Measurements from ENCODE around the gene MBD3L3.
"Not testable (repeated sequence)": the region's sequence is repeated elsewhere in the genome, so short reads cannot be mapped to it uniquely, and the experiment has no call there.

Gene MBD3L3

DNA sequence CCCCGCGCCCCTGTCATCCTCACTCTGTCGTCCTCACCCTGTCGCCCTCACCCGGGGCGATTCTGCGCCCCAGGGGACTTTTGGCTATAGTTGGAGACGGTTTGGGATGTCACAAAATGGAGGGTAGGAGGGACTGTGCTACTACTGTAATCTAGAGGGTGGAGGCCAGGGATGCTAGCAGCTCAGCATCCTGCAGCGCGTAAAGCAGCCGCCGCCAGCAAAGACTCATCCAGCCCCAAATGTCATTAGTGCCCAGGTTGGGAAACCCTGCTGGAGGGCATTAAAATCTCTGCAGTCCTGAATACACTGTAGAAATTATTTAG lies 11.4 kb upstream of the MBD3L3 start:
- Mint-ChIP-seq H3K36me3 (peaks cover 4% of the 10 kb centered on the region), H3K4me1 (ENCODE audit: low read depth) (peaks cover 25% of the 10 kb centered on the region), H3K4me3 (peak overlapping the region; percentile 95), H3K27ac (peak overlapping the region; percentile 80), H3K27me3 (no peaks in the 10 kb centered on the region), H3K9me3 (ENCODE audit: low read depth) (no peaks in the 10 kb centered on the region)

DNA sequence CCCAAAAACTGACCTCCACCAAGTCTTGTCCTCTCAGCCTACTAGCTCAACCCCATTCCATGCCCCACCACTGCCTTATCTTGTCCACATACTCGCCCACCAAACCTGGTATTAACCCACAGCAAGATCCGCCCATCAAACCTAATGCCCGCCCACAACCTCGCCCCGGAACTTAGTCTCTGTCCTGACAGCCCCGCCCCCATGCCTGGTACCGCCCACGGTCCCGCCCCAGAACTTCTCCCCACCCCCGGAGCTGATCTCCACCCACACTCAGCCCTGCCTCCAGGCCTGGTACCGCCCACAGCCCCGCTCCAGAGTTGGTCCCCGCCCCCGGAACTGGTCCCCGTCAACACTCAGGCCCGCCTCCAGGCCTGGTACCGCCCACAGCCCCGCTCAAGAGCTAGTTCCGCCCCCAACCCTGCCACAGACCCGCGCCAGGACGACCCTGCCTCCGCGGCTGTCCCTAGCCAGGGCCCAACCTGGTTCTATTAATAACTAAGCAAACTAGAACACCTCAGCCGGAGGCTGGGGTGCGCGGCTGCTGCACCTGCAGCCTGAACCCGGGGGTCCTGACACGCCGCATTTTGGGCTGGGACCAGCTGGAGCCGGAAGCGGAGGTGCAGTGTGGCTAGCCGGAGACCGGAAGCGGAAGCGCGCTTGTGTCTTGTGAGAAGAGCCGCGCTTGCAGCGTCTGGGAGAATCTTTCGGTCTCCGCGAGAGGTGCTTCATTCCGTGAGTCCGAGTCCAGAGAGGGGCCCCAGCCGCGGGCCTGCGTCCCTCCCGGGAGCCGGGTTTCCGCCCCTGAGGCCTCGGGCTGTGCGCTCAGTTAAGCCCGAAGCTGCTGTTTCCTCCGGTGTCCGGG lies 10.8 kb upstream of the MBD3L3 start, which contains the start of gene ZNF557:
TSS of gene ZNF557 (plus strand) at position 662 of the 862 bp plus-strand sequence. CDS start 5,372 bp downstream, outside the sequence.
- Mint-ChIP-seq H3K4me1 (ENCODE audit: low read depth) (peaks cover 22% of the 10 kb centered on the region), H3K4me3 (peak within 1 kb of the TSS; percentile 95), H3K27me3 (no peaks in the 10 kb centered on the region), H3K36me3 (peaks cover 2% of the 10 kb centered on the region), H3K27ac (peak within 1 kb of the TSS; percentile 95), H3K9me3 (ENCODE audit: low read depth) (no peaks in the 10 kb centered on the region)

DNA sequence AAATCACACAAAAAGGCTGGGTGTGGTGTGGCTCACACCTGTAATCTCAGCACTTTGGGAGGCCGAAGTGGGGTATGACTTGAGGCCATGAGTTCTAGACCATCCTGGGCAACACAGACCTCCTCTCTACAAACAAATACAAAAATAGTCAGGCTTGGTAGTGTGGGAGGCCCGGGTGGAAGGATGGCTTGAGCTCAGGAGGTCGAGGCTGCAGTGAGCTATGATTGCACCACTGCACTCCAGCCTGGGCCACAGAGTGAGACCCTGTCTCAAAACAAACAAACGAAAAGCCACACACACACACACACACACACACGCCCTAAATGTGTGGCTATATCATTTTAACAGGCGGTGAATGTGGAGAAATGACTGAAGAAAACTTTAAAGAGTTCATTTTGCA lies 10.1 kb upstream of the MBD3L3 start:
- peak overlapping the region; percentile 95 for H3K27ac Mint-ChIP-seq
- H3K4me1 Mint-ChIP-seq (ENCODE audit: low read depth): peaks cover 22% of the 10 kb centered on the region
- no peaks in the 10 kb centered on the region for H3K27me3 Mint-ChIP-seq
- no peaks in the 10 kb centered on the region for H3K36me3 Mint-ChIP-seq
- no peaks in the 10 kb centered on the region for H3K9me3 Mint-ChIP-seq (ENCODE audit: low read depth)
- H3K4me3 Mint-ChIP-seq: peak overlapping the region; percentile 95

DNA sequence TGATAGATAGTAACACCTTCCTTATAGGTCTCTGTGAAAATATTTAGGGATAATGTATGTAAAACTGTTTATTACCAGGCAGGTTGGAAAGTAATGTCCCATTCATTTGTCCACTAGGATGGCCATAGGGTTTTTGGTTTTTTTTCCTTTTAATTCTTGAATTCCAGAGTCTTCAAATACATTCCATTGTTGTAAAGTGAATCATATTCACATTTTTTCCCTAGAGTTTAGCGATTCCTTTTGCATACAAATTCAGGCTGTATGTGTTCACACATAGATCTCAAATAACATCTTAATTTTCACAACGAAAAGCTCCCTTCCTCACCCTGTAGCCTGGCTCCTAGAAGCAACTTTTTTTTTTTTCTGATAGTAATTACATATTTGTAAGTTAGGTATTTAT lies 9.2 kb upstream of the MBD3L3 start:
- peaks cover 22% of the 10 kb centered on the region for H3K4me1 Mint-ChIP-seq (ENCODE audit: low read depth)
- no peaks in the 10 kb centered on the region for H3K36me3 Mint-ChIP-seq
- no peak overlapping the region for H3K4me3 Mint-ChIP-seq
- H3K27ac Mint-ChIP-seq: no peak overlapping the region
- H3K27me3 Mint-ChIP-seq: no peaks in the 10 kb centered on the region
- no peaks in the 10 kb centered on the region for H3K9me3 Mint-ChIP-seq (ENCODE audit: low read depth)

DNA sequence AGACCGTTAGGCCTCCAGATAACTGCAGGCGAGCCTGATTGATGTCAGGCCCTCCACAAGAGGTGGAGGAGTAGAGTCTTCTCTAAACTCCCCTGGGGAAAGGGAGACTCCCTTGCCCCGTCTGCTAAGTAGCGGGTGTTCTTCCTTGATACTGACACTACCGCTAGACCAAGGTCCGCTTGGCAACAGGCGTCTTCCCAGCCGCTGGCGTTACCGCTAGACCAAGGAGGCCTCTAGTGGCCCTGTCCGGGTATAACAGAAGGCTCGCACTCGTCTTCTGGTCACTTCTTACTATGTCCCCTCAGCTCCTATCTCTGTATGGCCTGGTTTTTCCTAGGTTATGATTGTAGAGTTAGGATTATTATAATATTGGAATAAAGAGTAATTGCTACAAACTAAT lies 8.6 kb upstream of the MBD3L3 start:
- peaks cover 17% of the 10 kb centered on the region for H3K4me1 Mint-ChIP-seq (ENCODE audit: low read depth)
- not testable (repeated sequence) for H3K36me3 Mint-ChIP-seq; H3K4me3 Mint-ChIP-seq; H3K27me3 Mint-ChIP-seq; H3K9me3 Mint-ChIP-seq (ENCODE audit: low read depth); H3K27ac Mint-ChIP-seq

DNA sequence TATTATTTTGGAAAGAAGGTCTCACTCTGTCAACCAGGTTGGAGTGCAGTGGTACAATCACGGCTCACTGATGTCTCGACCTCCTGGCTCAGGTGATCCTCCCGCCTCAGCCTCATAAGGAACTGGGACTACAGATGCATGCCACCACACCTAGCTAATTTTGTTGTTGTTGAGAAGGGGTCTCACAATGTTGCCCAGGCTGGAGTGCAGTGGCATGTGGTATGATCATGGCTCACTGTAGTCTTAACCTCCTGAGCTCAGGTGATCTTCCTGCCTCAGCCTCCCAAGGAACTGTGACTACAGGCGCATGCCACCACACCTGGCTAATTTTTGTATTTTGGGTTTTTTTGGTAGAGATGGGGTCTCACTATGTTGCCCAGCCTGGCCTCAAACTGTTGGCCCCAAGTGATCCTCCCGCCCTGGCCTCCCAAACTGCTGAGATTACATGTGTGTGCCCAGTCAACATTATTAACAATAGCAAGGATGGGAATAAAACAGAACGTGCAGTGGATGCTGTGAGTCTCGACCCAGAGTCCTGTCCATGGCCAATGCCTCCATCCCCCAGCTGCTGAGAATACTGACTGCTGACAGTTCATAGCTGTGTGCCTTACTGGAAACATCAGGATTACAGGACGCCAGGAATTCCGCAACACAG lies 5.4 kb upstream of the MBD3L3 start:
- Mint-ChIP-seq H3K27me3 (no peaks in the 10 kb centered on the region), H3K27ac (no peak overlapping the region), H3K9me3 (ENCODE audit: low read depth) (no peaks in the 10 kb centered on the region), H3K36me3 (no peaks in the 10 kb centered on the region), H3K4me1 (ENCODE audit: low read depth) (peaks cover 4% of the 10 kb centered on the region), H3K4me3 (no peak overlapping the region)

DNA sequence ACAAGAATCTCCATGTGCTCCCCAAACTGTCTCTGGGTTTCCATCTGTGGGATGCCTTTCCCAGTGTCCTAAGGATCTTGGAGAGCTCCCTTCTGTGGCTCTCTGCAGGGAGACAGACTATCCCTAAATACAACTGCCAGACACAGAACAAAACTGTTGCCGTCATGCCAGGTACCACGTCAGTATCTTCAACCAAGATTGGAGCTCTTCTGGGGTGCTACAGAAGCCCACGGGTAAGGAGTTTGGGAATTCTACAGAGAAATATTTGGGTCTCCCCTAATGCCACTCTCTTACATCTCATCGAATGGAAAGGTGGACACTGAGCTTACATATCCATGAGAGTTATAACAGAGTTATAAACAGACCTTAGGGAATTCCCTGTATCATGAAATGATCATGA lies 4.9 kb upstream of the MBD3L3 start:
- Mint-ChIP-seq H3K36me3 (no peaks in the 10 kb centered on the region), H3K9me3 (ENCODE audit: low read depth) (no peaks in the 10 kb centered on the region), H3K27me3 (no peaks in the 10 kb centered on the region), H3K4me1 (ENCODE audit: low read depth) (peaks cover 1% of the 10 kb centered on the region), H3K27ac (no peak overlapping the region), H3K4me3 (no peak overlapping the region)

DNA sequence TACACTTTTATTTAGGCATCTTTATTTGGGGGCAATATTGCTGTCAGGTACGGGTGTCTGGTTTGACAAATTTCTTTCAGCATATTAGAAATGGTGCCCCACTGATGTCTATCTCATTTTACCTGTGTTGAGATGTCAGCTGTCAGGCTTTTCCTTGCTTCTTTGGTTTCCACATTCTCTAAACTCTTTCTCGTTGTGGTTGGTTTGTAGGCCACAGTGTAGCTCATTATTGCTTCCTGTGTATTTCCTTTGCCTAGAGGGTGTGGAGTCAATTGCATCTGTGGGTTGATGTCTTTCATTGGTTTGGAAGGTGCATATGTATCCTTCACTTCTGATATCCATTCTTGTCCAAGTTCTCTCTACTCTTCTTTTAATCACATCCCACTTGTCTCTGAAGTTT lies 1.5 kb upstream of the MBD3L3 start:
- H3K27me3 Mint-ChIP-seq; H3K4me3 Mint-ChIP-seq; H3K4me1 Mint-ChIP-seq (ENCODE audit: low read depth); H3K27ac Mint-ChIP-seq; H3K9me3 Mint-ChIP-seq (ENCODE audit: low read depth); H3K36me3 Mint-ChIP-seq: not testable (repeated sequence)

DNA sequence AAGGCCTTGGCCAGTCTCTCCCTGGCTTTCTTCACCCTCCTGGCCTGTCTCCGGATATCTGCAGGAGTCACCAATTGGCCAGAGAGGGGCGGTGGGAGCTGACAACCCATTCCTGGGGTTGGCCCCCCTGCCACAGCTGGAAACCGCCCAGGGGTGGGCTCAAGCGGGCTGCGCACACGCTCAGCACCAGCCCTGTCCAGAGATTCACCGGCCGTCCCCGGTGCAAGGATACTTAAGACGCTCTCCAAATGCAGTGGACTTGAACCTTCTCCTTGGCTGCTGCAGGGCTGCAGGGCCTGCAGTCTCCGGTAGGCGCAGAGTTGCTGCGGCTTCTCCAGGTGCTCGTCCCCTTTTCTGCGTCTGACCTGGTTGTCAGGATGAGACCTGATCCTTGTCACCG lies 2.1 kb downstream of the MBD3L3 start:
- H3K9me3 Mint-ChIP-seq (ENCODE audit: low read depth); H3K36me3 Mint-ChIP-seq; H3K27me3 Mint-ChIP-seq; H3K27ac Mint-ChIP-seq; H3K4me3 Mint-ChIP-seq; H3K4me1 Mint-ChIP-seq (ENCODE audit: low read depth): not testable (repeated sequence)

DNA sequence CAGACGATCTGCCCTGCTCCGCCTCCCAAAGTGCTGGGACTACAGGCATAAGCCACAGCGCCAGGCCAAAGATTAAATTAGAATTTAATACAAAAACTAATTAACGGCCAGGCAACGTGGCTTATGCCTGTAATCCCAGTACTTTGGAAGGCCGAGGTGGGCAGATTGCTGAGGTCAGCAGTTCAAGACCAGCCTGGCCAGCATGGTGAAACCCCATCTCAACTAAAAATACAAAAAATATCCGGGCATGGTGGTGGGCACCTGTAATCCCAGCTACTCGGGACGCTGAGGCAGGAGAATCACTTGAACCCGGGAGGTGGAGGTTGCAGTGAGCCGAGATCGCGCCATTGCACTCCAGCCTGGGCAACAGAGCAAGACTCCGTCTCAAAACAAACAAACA lies 2.8 kb downstream of the MBD3L3 start:
- H3K36me3 Mint-ChIP-seq; H3K4me3 Mint-ChIP-seq; H3K9me3 Mint-ChIP-seq (ENCODE audit: low read depth); H3K4me1 Mint-ChIP-seq (ENCODE audit: low read depth); H3K27ac Mint-ChIP-seq; H3K27me3 Mint-ChIP-seq: not testable (repeated sequence)

DNA sequence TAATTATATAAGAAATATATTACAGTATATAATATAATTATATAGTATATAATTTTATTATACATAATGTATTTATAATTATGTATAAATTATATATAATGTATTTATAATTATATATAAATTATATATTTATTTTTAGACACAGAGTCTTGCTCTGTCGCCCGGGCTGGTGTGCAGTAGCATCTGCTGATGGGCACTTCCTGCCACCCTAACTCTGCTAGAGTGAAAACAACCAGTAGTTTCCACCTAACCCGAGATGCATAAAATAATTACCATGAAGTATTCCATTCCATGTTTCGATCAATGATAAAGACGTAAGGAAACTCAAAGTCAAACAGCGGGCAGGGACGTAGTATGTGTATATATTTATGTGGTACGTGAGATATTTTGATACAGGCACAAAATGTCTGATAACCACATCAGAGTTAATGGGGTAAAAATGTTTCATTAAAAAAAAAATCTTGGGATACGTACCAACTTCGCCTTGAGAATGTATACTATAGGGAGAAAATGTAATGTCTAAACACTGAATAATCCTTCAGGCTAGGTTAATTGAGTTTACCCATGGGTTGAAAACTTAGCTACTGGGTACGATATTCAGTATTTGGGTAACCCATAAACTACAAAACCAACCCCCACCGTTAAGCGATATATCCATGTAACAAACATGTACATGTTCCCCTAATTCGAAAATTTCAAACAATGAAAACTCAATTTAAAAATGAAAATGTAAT lies 3.7 kb downstream of the MBD3L3 start:
- H3K4me1 Mint-ChIP-seq (ENCODE audit: low read depth); H3K9me3 Mint-ChIP-seq (ENCODE audit: low read depth); H3K27me3 Mint-ChIP-seq; H3K36me3 Mint-ChIP-seq; H3K4me3 Mint-ChIP-seq; H3K27ac Mint-ChIP-seq: not testable (repeated sequence)

DNA sequence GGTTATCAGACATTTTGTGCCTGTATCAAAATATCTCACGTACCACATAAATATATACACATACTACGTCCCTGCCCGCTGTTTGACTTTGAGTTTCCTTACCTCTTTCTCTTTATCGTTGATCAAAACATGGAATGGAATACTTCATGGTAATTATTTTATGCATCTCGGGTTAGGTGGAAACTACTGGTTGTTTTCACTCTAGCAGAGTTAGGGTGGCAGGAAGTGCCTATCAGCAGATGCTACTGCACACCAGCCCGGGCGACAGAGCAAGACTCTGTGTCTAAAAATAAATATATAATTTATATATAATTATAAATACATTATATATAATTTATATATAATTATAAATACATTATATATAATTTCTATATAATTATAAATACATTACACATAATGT lies 5.6 kb downstream of the MBD3L3 start:
- not testable (repeated sequence) for H3K27ac Mint-ChIP-seq; H3K4me3 Mint-ChIP-seq; H3K4me1 Mint-ChIP-seq (ENCODE audit: low read depth); H3K27me3 Mint-ChIP-seq; H3K36me3 Mint-ChIP-seq; H3K9me3 Mint-ChIP-seq (ENCODE audit: low read depth)

DNA sequence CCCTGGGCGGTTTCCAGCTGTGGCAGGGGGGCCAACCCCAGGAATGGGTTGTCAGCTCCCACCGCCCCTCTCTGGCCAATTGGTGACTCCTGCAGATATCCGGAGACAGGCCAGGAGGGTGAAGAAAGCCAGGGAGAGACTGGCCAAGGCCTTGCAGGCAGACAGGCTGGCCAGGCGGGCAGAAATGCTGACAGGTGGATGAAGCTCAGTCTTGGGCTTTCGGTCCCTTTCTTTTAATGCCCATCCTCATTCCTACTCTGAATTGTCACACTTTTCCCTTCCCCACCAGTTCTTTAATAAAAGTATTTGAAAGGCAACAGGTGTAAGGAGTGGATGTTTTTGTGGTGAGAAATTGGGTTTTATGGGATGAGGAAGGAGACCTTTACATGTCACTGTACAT lies 7.1 kb downstream of the MBD3L3 start:
- H3K9me3 Mint-ChIP-seq (ENCODE audit: low read depth); H3K4me1 Mint-ChIP-seq (ENCODE audit: low read depth); H3K4me3 Mint-ChIP-seq; H3K36me3 Mint-ChIP-seq; H3K27ac Mint-ChIP-seq; H3K27me3 Mint-ChIP-seq: not testable (repeated sequence)

DNA sequence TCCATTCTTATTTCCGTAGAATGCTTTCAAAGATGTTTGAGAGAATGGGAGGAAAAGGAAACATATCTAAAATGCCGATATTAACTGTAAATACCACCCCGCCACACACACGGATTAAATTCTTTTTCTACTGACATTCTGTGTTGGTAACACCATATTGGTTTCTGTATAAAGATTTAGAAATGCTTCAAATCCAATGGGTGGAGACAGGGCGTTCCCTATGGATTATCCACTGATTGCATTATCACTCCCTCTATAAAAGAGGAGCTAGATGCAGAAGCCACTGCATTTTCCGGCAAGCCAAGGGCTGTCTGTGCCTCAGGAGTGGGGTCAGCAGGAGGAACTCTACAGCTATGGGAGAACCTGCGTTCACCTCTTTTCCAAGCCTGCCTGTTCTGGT lies 9.5 kb downstream of the MBD3L3 start, which contains the start of gene MBD3L2:
TSS of gene MBD3L2 (plus strand) at position 301 of the 400 bp plus-strand sequence. CDS start at position 354, 53 bp downstream.
- H3K9me3 Mint-ChIP-seq (ENCODE audit: low read depth); H3K27ac Mint-ChIP-seq; H3K27me3 Mint-ChIP-seq; H3K4me3 Mint-ChIP-seq; H3K4me1 Mint-ChIP-seq (ENCODE audit: low read depth); H3K36me3 Mint-ChIP-seq: not testable (repeated sequence)

DNA sequence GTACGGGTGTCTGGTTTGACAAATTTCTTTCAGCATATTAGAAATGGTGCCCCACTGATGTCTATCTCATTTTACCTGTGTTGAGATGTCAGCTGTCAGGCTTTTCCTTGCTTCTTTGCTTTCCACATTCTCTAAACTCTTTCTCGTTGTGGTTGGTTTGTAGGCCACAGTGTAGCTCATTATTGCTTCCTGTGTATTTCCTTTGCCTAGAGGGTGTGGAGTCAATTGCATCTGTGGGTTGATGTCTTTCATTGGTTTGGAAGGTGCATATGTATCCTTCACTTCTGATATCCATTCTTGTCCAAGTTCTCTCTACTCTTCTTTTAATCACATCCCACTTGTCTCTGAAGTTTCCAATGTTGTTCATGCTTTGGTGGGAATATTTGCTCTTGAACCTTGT lies 16.9 kb downstream of the MBD3L3 start:
- H3K9me3 Mint-ChIP-seq (ENCODE audit: low read depth); H3K4me1 Mint-ChIP-seq (ENCODE audit: low read depth); H3K36me3 Mint-ChIP-seq; H3K4me3 Mint-ChIP-seq; H3K27ac Mint-ChIP-seq; H3K27me3 Mint-ChIP-seq: not testable (repeated sequence)
